ENCODE measurements around the gene TBCD. TPM values are rescaled to one million over a fixed set of nuclear protein-coding genes. Genes with fewer than 3 reads are reported as not detected.
A peak's percentile ranks its signal among the peaks of the same experiment; 100 is the strongest.

TBCD gene
- 10 to 100 TPM; 74.5 to 76.9 TPM for total RNA-seq

- peak; percentile 89 for DNase-seq
- Mint-ChIP-seq H3K27me3 (no peaks in the 10 kb centered on the region), H3K4me3 (peak within 1 kb of the TSS; percentile 91), H3K4me1 (peaks cover 19% of the 10 kb centered on the region), H3K9me3 (peaks cover 2% of the 10 kb centered on the region), H3K27ac (peak within 1 kb of the TSS; percentile 79), H3K36me3 (peaks cover 34% of the 10 kb centered on the region)
These were observed at the start of gene TBCD for GRCh38 chr17:82751571-82752370. TSS of gene TBCD (plus strand) at chr17:82752065. CDS start at chr17:82752194, 129 bp downstream.

GRCh38 chr17:82702231-82702927 is 49.5 kb upstream of the TBCD start:
- Mint-ChIP-seq H3K27ac (no peak overlapping the region), H3K4me1 (peaks cover 3% of the 10 kb centered on the region), H3K36me3 (no peaks in the 10 kb centered on the region), H3K9me3 (no peaks in the 10 kb centered on the region), H3K4me3 (no peak overlapping the region), H3K27me3 (peaks cover under 1% of the 10 kb centered on the region)
- no peak for DNase-seq

GRCh38 chr17:82703036-82703745 is 48.7 kb upstream of the TBCD start:
- H3K27me3 Mint-ChIP-seq: no peaks in the 10 kb centered on the region
- no peak overlapping the region for H3K4me3 Mint-ChIP-seq
- DNase-seq: no peak
- peaks cover 3% of the 10 kb centered on the region for H3K4me1 Mint-ChIP-seq
- no peaks in the 10 kb centered on the region for H3K36me3 Mint-ChIP-seq
- no peaks in the 10 kb centered on the region for H3K9me3 Mint-ChIP-seq
- H3K27ac Mint-ChIP-seq: no peak overlapping the region

DNA sequence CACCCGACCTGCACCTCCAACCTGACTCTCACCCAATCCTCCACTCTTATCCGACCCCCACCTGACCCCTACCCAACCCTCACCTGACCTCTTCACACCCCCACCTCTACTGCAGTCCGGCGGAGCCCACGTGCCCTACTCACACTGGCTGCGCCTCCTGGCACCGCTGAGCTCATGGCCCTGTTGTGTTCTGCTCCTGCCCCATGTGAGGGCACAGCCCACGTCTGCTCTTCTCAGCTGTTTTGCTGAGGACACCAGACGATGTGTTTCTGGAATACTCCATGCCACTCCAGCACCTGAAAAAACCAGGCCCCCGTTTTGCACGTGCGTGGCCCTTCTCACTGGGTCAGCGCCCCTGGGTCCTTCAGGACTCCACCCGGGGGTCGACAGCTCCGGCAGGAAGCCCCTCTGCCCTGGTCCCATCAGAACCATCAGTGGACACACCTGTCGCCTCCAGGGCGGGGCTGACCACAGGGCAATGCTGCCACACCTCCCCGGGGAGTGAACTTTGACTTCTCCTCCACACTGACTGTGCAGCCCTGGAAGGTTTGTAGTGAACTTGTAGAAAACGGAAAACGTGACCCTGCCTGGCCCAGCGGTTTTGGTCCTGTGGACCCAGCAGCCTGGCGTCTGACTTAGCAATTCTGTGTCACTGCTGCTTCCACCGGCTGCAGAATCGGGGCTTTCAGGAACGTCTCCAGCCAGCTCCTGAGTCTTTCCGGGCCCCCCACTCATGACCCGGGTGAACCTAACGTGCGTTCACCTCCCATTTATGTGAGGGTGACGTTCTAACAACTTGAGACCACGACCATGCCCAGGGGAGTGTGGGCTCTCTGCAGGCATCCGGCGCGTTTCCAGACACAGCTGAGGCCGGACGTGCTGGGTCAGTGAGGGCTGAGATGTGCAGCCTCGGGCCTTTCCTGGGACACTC is 47.7 kb upstream of the TBCD start:
- Mint-ChIP-seq H3K36me3 (no peaks in the 10 kb centered on the region), H3K4me1 (peaks cover 1% of the 10 kb centered on the region), H3K9me3 (no peaks in the 10 kb centered on the region), H3K4me3 (no peak overlapping the region), H3K27ac (no peak overlapping the region), H3K27me3 (no peaks in the 10 kb centered on the region)
- DNase-seq: no peak

- Mint-ChIP-seq H3K36me3 (no peaks in the 10 kb centered on the region), H3K27ac (no peak overlapping the region), H3K4me1 (no peaks in the 10 kb centered on the region), H3K27me3 (no peaks in the 10 kb centered on the region), H3K9me3 (no peaks in the 10 kb centered on the region), H3K4me3 (no peak overlapping the region)
- no peak for DNase-seq
These were observed 47.0 kb upstream of the TBCD start for GRCh38 chr17:82704886-82705285.

DNA sequence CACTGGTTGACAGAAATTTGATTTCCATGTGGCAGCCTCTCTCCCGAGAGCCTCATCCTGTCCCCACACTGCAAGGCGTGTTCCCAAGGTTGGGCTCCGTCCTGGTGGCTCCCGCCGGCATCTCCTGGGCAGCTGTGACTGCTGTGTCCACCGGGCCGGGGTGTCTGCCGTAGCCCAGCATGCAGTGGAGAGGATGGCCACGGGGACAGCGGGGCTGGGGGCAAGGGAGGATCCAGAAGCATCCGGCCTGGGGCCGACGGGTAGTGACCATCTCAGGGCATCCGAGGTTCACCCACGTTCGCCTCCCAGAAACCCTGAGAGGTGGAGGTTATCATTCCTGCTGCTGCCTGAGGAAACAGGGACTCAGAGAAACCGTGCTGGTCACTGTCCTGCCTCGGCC is 46.1 kb upstream of the TBCD start:
- Mint-ChIP-seq H3K27ac (no peak overlapping the region), H3K36me3 (no peaks in the 10 kb centered on the region), H3K4me1 (no peaks in the 10 kb centered on the region), H3K9me3 (no peaks in the 10 kb centered on the region), H3K4me3 (no peak overlapping the region), H3K27me3 (no peaks in the 10 kb centered on the region)
- no peak for DNase-seq

GRCh38 chr17:82709024-82709675 is 42.7 kb upstream of the TBCD start:
- H3K36me3 Mint-ChIP-seq: no peaks in the 10 kb centered on the region
- no peak overlapping the region for H3K27ac Mint-ChIP-seq
- no peak for DNase-seq
- peaks cover 4% of the 10 kb centered on the region for H3K27me3 Mint-ChIP-seq
- no peaks in the 10 kb centered on the region for H3K4me1 Mint-ChIP-seq
- no peaks in the 10 kb centered on the region for H3K9me3 Mint-ChIP-seq
- no peak overlapping the region for H3K4me3 Mint-ChIP-seq

DNA sequence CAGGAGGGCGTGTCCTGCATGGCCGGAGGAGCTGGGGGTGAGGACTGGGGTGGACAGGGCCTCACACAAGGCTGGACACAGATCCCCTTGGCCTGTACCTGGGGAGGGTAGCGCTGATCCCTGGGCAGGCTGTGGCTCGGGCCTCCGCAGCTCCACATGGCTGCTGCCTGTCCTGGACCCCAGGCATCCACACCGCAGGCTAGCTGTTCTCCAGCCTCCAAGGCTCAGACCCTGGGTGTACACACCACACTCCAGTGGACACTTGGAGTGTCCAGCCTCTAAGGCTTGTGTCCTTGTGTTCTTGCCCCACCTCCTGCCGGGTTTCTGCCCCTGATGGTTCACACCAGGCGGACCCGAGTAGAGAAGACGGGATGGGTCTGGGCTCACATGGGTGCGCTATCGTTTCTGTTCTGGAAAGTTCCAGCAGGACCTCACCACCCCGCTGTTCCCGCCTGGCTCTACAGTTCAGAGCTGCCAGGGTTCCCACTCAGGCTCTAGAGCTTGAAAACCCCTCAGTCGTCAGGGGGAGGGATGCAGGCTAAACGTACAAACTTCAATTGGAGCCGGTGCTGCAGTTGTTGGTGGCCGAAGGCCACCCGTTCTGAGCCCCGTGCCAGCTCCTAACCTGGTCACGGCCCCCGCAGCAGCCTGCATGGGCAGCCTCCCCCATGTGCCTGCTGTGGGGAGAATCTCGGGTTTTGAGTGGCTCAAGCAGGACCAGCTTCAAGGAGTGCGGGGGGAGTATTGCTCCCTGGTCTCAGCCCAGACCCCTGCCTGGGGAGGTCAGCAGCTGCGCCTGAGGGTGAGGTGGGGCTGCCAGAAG is 42.0 kb upstream of the TBCD start:
- Mint-ChIP-seq H3K36me3 (no peaks in the 10 kb centered on the region), H3K27me3 (peaks cover 4% of the 10 kb centered on the region), H3K4me1 (no peaks in the 10 kb centered on the region), H3K9me3 (no peaks in the 10 kb centered on the region), H3K4me3 (no peak overlapping the region), H3K27ac (no peak overlapping the region)
- DNase-seq: no peak

DNA sequence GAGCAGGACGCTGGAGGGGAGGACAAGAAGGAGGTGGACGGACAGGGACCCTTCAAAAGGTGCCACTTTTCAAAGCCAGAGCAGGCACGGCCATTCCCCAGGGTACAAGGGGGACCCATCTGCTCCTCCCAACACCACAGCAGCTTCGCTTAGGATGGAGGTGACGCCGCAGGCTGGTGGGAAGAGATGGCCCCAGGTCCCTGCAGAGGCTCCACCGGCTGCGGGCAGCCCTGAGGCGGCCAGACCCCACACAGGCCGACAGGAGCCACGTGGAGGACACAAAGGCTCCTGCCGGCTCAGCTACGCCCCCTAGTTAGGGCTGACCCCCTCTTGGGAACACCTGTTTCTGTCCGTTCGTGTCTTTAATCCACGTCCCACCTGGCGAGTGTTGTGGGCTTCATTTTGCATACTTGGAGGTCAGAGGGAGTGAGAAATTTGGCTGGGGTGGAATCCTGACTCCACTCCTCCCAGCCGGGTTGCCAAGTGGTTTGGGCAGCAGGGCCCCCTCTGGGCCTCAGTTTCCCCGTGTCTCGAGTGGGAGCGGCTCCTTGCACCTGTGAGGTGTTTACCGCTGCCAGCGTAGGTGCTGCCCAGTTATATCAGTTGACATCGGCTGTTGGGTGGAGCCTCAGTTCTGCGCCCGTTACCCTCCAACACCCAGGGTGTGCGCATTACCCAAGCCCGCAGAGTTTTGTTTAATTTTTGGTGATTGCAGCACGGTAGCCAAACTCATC is 41.2 kb upstream of the TBCD start:
- no peaks in the 10 kb centered on the region for H3K9me3 Mint-ChIP-seq
- no peaks in the 10 kb centered on the region for H3K4me1 Mint-ChIP-seq
- H3K27me3 Mint-ChIP-seq: peaks cover 4% of the 10 kb centered on the region
- no peak for DNase-seq
- no peaks in the 10 kb centered on the region for H3K36me3 Mint-ChIP-seq
- no peak overlapping the region for H3K4me3 Mint-ChIP-seq
- no peak overlapping the region for H3K27ac Mint-ChIP-seq

- peaks cover 11% of the 10 kb centered on the region for H3K4me1 Mint-ChIP-seq
- peaks cover 2% of the 10 kb centered on the region for H3K36me3 Mint-ChIP-seq
- H3K27ac Mint-ChIP-seq: no peak overlapping the region
- peaks cover 4% of the 10 kb centered on the region for H3K27me3 Mint-ChIP-seq
- DNase-seq: no peak
- no peak overlapping the region for H3K4me3 Mint-ChIP-seq
- no peaks in the 10 kb centered on the region for H3K9me3 Mint-ChIP-seq
These were observed 38.7 kb upstream of the TBCD start for GRCh38 chr17:82713071-82713723.

- Mint-ChIP-seq H3K4me1 (peaks cover 11% of the 10 kb centered on the region), H3K9me3 (no peaks in the 10 kb centered on the region), H3K4me3 (peak within 1 kb of the TSS; percentile 96), H3K36me3 (peaks cover 7% of the 10 kb centered on the region), H3K27me3 (peaks cover 4% of the 10 kb centered on the region), H3K27ac (peak within 1 kb of the TSS; percentile 92)
- DNase-seq: peak; percentile 93
These were observed 35.5 kb upstream of the TBCD start, which contains the start of gene FN3KRP for GRCh38 chr17:82716203-82717010. TSS of gene FN3KRP (plus strand) at chr17:82716706. CDS start at chr17:82716756, 50 bp downstream.

Data from activated naive CD8-positive, alpha-beta T cell treated with anti-CD3 and anti-CD28 coated beads for 36 hours (primary cell).